ENCODE measurements around the gene FAT1.

FAT1 gene

DNA sequence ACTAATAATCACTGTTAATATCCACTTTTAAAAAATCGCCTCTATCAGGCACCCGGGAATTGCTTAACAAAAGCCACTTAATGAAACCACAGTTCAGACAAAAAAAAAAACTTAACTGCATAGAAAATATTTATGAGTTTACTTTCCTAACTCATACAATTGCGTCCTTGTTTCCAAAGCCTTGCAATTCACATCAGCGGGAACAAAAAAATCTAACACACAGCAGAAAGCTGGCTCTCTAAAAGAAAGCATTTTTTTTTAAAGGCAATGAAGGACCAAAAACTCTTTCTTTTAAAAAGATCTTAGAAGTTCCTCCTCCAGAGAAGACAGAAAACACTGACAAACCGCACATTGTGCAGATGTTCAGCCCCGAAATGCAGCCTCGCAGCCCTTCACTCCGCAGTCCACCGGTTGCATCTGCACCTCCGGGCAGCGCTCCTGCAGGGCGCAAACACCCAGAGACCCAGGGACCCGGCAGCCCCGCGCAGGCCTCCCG is 812 bp downstream of the FAT1 start:
- DNase-seq: peak in 1 of 2 experiments; percentile 29

DNA sequence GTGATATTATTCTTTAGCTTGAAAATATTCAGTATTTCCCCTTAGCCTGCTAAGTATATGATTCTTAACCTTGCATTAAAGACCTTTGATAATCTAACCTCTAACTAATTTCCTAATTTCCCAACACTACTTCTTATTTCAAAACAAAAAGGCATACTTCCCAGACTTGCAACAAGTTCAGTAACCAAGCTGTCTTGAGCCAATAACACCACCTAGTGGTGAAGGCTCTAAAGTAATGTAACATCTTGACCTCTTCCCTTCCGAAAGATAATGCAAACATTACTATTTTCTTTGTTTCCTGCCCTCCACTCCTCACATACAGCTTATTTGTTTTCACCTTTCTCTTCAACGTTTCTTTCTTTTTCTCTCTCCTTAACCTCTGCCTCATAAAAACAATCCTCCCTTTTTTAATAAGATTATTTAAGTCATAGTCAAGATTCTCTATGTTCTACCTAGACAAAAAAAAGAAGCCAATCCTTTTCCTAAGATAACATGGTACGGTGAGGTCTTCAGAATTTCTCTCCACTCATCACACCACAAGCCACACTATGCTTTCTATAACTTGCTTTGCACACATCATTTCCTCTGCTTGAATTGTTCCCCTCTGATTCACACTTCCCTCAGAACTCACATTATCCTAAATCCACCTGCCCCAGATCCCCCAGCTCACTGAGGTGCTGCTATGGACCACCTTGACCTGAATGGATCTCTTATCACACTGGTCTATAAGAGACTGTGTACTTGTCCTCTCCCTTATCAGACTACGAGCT is 3.5 kb downstream of the FAT1 start:
- DNase-seq: peak in 1 of 2 experiments; percentile 10

DNA sequence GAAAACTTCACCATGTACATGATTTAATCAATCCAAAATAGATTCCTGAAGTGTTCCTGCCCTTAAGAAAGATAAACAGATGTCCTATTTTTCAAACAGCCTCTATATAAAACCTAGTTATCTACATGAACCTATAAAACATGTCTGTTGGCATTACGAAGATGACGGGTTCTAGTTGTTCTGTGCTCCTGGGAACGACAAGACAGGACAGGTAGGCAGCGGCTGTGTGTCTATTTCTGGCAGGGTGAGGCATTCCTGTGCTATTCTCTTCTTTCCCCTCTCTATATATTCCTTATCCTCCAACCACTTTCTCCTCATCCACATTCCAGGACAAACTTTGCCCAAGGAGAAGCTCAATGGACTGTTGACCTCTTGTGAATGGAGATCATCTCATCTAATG is 6.1 kb downstream of the FAT1 start:
- DNase-seq: no peak

DNA sequence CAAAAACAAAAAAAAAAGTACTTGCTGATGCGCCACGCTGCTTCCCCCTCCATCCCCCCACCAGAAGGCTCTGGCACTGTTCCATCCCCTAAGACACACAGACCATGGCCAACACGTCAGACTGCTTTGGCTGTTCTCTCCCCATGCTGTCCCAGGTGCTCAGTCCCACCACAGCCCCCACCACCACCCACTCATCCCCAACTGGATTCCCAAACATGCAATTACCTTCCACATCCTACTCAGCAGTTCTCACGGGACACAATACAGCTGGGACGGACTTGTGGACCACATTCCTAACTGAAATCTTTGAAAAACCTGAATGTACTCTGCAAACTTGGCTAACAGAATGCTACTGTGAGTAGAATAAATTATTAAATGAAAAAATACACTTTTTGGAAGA is 8.6 kb downstream of the FAT1 start:
- no peak for DNase-seq

DNA sequence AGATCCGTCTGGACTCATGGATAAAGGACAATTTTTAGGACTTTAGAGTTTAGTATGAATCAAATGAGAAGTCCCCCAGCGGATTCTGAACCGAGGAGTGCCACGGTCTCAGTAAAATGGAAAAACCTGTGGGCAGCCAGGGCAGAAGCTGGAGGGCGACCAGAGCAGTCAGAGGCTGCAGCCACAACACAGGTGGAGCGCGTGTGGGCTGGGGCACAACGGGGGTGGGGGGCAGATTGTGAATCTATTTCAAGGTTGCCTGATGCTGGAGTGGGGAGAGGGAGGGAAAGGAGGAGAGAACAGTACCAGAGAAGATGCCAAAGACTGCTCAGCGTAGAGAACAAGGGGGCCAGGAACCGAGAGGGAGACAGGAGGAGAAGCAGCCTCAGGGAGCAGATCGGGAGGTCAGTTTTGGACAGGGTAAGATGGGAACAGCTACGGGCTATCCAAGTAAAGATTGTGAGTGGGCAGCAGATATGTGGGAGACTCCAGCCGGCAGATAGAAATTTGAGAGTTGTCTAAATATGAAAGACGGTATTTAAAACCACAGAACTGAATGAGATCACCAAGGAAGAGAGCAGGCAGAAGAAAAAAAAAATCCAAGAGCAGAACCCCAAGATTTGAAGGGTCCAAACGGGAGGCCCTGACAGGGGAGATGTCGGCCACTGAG is 9.5 kb downstream of the FAT1 start:
- DNase-seq: no peak

DNA sequence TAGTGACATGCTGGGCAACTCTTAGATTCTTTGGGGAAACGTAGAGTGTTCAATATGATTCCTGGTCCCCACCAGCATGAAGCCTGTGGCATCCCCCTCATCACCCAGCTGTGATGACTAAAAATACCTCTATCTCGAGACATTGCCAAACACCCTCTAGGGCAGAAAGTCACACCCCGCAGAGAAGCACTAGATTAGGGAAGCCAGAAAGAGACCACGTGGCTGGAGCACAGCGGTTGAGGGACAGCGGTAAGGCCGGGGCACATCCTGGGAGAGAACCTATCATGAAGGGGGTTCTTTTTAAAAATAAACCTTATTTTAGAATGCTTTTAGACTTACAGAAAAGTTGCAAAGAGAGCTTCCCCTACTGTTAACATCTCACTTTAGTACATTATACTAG is 11.0 kb downstream of the FAT1 start:
- no peak for DNase-seq

DNA sequence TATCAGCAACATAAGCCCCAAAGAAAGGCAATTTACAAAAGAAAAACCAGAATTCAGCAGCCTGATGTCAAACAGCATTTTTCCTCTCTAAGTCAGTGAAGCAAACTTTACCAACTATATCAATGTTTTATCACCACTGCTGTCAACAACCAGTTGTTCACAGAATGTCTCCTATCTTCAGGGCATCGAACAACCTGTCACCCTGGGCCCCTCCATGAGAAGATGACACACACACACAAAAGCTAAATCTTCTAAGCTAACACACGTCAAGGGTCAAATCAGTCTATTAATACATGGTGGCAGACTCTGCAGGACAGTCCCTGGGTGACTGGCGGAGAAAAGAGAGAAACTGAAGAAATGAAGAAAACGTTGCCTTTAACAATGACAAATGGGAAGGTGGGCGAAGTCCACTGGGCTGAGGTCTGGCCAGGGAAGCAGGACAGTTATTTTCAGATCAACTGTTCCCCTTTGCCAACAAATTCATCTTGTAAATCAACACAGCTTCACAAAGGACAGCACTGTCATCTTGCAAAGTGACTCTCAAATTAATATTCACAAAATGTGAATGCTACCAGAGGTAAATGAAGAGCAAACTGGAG is 13.0 kb downstream of the FAT1 start:
- DNase-seq: no peak

DNA sequence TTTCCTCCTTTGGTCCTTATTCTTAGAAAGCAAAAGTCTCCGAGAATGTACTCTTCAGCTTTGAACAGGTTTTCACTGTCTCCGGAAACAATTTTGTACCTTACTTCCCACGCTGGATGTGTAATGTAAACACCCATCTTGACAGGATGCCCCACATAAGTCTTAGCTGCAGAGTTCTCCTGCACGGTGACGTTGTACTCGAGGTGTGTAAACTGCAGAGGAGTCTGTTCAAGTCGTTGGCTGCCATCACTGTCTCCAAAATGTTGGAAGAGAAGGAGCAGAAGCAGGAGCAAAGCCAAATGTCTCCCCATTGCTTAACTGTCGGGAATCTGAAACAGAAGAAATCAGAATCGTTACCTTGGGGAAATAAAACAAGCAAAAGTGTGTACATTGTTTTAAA is 14.1 kb downstream of the FAT1 start:
- no peak for DNase-seq

DNA sequence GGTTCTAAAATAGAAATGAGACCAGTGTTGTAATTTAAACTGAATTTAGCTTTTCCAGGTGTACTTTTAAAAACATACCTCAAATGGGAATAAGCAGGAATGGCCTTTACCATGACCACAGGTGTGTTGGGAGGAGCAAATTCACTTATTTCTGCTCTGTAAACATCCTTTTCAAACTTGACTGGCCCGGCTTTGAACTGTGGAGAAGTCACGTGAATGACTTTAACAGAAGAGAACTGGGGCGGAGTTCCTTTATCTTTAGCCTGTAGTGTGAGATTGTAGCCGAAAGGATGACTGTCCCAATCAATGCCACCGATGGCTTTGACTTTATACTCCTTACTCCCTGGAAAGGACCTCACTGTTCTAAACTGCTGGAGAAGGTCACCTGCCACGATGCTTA is 15.1 kb downstream of the FAT1 start:
- no peak for DNase-seq

DNA sequence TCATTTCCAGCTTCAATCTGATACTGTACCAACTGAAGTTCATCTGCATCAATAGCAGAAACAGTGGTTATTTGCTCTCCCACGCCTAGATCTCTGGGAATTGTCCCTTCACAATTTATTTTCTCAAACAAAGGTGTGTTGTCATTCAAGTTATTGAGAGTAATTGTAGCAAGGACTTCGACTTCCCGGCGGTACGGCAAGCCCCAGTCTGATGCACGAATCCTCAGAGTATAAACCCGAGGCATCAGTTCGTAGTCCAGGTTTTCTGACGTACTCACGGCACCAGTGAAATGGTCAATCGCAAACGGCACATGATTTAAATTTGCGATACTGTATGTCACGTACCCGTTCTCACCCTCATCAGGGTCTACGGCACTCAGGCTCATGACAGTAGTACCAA is 15.7 kb downstream of the FAT1 start:
- DNase-seq: no peak

DNA sequence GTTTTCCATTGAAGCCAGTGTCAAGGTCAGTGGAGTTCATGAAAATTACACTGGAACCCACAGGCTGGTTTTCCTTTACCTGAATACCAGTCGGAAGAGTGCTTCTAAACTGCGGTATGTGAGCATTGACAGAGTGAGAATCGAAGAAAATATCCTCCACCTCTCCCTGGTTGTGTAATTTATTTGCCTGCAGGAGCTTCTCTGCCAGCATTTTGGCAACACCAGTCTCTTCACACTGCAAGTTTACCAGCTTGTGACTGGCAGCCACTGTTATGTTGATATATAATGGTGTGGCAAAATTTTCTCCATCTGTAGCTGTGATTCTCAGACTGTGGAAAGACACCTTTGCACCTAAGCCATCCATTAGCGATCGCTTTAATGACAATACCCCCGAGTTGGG is 16.1 kb downstream of the FAT1 start:
- DNase-seq: no peak

DNA sequence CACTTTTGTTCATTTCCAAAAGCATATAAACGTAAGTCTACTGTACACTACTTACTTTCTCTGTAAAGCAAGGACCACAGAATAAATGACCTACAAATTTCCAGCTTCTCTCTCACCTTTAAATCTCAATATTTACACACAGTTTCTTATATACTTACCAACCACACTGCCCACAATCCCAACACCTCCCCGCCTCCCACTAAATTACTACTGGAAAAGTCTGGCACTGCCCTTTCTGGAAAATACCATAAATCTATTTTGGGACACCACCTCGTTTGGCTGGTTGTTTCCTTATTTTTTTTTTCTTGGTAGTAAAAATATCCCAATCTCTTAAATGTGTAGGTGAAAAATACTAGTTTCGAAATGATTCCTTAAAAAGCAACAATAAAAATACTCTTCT is 19.6 kb downstream of the FAT1 start:
- no peak for DNase-seq

DNA sequence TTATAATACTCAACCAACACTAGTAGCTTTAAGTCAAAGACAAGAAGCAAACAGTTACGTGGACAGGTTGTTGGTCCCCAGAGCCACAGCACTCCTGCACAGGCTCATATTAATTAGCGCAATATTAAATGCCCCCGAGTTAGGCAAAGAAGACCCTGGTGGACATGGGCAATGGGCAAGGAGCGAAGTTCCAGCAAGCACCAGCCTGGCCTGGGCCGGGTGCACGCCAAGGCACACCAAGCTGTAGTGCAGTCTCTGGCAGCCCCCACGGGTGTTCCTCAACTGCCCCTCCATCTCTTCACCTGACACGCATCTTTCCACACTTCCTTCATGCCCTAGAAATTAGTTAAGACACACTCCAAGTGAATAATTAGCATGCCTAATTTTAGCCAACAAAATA is 20.1 kb downstream of the FAT1 start:
- DNase-seq: no peak

DNA sequence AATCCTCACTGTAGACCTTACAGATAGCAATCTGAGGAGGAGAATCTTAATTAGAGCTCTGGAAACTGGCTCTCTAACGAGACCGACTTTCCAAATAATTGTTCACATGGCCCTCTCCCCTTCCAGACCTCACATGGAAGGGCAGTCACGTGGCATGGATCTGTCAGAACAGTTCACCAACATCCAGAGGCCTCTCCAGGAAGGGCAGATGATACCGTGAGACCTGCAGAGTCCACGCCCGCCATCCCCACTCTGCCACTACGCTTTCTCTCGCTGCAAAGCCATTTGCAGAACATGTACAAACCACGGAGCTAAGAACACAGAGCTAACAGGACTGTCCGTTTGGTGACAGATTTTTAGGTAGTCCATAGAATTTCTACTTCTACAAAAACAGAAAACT is 20.7 kb downstream of the FAT1 start:
- no peak for DNase-seq

DNA sequence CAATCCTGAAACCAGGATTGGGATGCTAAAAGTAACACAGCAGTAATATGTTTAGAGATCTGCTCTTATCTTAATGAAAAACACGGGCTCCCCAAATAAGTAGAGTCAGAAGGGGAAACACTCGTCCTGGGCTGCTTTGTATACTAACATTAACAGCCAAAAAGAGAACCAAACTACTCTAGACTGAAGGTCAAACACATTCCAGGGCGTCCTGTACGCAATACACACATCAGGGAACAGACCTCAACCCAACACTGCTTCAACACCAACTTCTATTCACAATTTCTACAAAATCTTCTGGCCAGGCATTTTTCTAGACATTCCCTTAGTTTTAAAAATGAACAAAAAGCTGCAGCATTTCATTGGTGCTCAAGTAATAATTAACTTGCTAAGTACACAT is 21.4 kb downstream of the FAT1 start:
- no peak for DNase-seq

DNA sequence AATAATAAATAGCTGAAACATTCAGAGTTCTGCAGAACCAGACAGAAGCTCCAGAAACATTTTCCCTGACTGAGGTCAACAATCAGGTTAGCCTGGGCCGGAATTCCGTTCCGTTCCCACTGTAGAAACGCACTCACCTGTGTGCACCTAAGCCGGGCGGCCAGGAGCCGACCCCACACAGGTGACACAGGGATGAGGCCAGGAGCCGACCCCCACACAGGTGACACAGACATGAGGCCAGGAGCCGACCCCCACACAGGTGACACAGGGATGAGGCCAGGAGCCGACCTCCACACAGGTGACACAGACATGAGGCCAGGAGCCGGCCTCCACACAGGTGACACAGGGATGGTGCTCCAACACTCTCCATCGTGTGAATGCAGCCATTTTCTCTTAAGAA is 21.9 kb downstream of the FAT1 start:
- no peak for DNase-seq

DNA sequence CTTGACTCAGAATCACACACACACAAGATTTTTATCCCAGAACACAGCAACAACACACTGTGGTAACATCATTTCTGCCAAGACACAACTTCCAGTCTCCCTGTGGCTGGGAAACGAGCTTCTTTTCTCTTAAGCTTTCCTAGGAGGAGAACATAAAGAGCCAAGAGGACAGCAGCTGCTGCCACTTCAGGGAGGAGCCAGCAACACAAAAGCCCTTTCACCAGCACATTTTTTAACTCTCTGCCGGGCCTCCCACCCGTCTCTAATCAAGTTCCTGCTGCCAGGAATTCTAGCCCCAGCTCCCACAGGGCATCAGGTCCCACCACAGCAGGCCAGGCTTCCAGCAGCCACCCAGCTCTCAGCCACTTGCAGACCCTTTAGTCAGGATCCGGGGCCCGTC is 22.4 kb downstream of the FAT1 start:
- DNase-seq: peak; percentile 21 to 66

DNA sequence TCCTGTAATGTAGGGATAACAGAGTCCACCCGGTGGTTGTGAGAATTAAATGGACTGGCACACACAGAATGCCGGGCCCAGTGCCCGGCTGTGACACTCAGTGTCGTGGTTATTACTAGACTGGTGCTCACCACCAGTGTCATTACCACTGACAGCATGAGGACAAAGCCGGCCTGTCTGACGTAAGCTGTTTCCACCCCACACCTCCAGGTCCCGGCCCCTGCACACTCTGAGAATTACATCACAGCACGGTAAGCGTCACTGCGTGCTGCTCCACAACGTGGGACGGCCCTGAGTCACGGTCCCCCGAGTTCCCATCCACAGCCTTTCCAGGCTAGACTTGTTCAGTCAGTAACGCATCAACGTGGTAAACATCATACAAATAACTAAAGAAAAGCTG is 22.9 kb downstream of the FAT1 start:
- no peak for DNase-seq

DNA sequence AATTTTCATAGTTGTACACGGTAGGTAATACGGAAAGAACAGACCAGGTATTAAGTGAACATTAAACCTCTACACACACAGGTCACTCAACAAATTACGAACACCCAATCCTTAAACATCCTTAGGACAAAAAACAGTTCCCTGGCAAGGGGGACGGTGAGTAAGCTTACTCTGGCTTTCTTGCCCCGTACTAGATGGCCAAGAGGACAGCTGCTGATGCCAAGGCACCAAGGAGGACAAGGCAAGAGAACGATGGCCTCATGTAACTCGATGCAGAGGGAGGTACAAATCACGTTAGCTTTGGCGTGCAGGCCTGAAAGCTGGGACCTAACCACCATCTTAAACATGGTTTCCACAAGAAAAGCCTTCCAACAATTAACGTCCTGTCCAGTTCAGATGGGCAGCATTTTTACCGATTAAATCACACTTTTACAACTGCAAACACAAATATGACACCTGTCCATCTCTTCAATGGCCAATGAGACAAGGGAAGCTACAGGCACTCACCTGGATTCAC is 23.7 kb downstream of the FAT1 start:
- no peak for DNase-seq

DNA sequence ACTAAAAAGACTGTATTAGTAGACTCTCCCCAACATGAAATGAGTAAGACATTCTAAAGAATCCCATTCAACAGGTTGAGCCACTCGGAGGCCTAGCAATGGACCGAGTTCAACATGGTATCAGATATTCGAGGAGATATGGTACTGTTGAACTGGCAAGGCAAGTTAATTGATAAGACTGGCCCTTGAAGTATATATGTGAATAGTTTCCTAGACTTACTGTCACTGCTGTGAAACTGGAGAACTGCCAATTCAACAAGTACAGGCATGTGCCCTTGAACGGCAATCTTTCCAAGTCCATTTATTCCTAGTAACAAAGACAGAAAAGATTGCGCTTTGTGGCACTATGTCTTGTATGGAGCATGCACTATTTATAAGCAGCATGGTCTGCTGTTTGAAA is 24.4 kb downstream of the FAT1 start:
- no peak for DNase-seq

DNA sequence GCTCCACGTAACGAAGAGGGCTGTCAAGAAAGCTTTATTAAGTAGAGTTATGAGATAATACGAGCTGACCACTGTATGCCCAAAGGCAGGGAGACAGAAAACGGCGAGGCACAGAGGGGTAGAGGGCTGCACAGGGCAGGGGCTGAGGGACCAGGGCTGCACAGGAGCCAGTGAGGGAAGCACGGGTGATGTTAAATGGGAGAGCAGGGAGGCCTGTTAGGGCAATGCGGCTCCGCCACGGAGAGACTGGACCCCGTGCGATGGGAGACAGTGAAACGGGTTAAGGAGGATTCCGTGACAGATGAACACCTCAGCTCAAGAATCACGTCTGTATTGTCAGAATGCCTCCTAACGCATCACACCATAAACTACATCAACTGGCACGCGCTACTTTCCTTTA is 25.1 kb downstream of the FAT1 start:
- no peak for DNase-seq

DNA sequence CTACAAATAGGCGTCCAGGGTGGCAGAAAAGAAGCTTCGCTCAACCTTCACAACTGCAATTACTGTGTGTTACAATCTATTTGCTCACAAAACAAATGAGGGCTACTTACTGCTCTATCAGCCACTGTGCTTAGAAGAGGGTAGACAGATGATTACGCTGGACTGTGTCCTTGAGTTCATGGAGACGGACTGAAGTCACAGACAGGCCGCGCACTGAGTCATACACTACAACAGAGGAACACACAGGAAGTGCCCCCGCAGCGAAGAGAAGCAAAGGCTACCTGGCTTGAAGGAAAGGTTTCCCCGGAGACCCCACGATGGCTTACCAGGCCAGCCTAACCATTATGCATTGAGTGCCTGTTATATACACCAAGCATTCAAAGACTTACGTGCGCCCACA is 25.6 kb downstream of the FAT1 start:
- DNase-seq: no peak

DNA sequence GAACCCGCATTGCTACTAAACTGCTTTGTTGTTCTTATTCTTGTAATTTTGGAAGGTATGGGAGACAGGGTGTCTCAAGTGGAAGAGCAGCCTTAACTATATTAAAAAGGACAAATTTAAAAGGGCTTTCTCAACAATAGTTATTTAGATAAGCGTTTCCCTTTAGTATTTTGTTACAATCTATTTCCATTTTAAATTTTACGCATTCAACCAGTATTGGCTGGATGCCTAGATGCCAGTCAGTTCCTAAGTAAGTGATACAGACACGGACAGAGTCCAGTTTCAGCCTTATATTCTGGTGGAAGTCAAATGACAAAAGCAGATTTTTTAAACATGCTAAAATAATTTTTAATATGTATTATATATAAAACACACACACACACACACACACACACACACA is 28.3 kb downstream of the FAT1 start:
- DNase-seq: no peak

DNA sequence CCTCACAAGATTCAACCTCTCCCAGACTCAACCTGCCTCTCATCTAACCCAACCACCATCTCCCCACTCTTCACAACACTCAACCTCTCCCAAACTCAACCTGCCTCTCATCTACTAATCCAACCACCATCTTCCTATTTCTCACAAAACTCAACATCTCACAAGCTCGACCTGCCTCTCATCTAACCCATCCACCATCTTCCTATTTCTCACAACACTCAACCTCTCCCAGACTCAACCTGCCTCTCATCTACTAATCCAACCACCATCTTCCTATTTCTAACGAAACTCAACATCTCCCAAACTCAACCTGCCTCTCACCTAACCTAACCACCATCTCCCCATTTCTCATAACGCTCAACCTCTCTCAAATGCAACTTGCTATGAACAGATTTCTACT is 29.8 kb downstream of the FAT1 start:
- no peak for DNase-seq

Data from NCI-H524 (cell line).